Esophagus mucosa (tissue), 1 donor: ENCODE results near the gene PLCH1. TPM values are rescaled to one million over a fixed set of nuclear protein-coding genes. Genes with fewer than 3 reads are reported as not detected.
"Not testable (repeated sequence)": the region's sequence is repeated elsewhere in the genome, so short reads cannot be mapped to it uniquely, and the experiment has no call there.

Experiments
- ATAC-seq: fragments of 200-7000 bp; cut with Tn5 transposase; one replicate; pipeline ENCODE4 v1.9.1; 2020
- total RNA-seq: library from RNA; stranded (reverse); gene quantifications from one replicate; pipeline ENCODE4 v1.2.4, GENCODE V29; 2023
- donor health status: DM: yes; HTN: yes; CAD: no.

Gene PLCH1
- total RNA-seq, 1 donor from 2014 or later: 0.40 TPM

DNA sequence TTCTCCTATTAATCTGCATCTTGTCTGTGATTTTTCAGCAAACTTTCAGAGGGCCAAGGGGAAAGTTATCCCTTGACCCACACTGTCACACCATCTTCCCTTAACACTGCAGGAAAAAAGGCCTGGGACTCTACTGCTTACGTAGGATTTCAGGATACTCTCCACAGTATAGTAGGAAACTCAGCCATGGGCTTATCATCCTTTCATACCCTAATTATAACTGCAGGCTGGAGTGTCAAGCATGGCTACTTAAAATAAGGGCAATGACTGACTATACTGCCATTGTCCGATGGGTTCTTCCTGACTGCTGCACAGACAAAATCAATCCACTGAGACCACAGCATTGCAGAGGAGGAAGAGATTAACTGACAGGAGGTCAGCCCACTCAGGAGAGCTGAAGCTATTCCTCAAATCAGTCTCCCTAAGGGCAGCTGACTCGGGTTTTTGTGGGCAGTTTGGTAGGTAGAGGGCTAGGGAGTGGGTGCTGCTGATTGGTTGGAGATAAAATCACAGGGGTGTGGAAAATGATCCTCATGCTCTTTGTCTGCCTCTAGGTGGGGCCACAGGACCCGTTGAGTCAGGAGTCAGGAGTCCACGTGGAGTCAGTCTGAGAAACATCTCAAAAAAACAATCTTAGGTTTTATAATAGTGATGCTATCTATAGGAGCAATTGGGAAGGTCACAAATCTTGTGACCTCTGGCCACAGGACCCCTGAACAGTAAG is 333.2 kb downstream of the PLCH1 start:
- no peak for ATAC-seq

DNA sequence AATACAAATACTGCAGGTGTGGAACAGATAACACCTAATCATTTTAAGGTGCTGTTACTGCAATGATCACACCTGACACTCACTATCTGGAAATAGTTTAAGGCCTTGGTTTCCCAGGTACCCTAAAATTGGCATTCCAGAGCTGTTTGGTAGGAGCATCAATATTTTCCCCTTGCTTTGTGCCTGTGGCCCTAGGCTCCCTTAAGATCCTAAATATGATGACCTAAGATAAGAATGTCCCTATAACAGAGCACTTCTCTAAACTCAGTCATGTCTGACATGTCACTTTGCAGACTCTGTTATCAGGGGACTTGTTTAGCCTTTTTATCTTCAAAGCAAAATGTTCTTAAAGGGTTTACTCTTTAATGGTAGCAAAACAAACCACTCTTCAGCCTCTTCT is 335.5 kb downstream of the PLCH1 start:
- no peak for ATAC-seq

DNA sequence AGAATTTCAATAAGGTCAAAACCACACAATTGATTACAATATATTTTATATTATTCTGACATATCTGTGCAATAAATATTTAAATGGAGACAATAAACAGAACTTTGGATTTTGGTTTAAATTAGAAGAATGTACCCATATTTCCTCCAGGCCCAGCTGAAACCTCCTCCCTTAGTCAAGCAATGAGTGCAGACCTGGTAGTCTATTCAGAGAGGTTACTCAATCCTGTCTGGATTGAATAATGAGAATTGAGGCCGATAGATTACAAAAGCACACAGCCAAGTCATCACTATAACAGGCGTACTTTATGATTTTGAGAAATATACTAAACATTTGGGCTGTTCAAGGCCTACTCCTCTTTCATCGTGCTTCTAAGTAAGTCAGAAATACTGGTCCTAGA is 336.9 kb downstream of the PLCH1 start:
- no peak for ATAC-seq

DNA sequence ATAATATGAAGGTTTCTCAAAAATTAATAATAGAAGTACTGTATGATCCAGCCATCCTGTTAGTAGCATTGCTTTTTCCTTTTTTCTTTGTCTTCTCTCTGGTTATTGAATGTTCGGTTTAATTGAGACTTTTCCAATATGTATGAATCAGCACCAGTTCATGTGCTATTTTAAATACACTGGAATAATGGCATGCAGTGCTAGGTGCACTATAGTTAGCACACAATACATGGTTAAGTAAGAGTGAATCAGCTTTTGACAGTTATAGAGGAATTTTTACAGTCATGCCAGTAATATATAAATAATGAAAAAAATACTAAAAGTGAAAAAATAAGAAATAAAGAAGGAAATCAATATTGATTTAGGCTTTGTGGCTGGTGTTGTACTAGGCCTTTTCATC is 337.5 kb downstream of the PLCH1 start:
- ATAC-seq: no peak

DNA sequence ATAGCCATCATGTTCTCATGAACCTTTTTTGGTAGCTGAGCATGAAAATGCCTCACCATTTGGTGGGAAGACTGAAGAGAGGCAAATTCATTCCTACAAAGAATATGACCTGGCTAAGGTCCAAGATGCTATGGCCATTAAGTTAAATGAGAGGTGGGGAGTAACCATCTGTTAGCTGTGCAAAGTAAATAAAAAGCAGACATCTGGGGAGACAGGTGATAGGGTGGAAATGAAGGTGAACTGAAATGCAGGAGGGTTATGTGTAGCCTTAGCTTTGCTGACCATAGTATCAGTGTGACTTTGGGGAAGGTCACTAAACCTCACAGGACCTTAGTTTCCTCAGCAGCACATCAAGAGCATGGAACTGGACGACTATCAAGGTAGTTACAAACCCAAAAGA is 340.4 kb downstream of the PLCH1 start:
- ATAC-seq: no peak

DNA sequence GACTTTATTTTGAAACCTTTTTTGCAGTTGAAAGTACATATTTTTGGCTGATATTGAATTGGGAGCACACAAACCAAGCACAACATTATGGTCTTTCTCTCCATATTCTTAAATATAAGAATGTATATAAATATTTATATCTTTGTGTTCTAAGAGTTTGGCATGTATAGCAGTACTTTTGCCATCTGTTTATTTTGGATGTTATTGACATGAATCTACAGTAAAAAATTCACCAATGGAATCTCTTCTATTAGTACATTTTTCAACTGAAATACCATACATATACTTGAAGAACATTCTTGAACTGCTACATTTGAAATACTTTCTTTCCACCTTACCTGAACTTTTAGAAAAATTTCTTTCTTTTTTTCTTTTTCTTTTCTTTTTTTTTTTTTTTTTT is 342.2 kb downstream of the PLCH1 start:
- ATAC-seq: no peak

DNA sequence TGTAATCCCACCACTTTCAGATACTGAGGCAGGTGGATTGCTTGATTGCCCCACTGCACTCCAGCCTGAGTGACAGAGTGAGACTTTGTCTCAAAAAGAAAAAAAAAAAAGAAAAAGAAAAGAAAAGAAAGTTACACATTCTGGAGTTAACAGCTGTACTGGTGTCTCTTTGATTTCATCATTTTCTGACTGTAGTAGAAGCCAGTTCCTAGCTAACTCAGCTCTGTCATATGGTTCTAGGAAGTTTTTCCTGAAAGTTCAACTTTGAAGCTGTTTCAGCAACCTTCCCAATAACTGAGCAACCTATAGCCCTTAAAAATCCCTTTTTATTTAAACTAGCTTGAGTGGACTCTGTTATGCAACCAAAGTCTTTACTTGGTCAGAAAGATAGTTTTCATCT is 346.8 kb downstream of the PLCH1 start:
- no peak for ATAC-seq

DNA sequence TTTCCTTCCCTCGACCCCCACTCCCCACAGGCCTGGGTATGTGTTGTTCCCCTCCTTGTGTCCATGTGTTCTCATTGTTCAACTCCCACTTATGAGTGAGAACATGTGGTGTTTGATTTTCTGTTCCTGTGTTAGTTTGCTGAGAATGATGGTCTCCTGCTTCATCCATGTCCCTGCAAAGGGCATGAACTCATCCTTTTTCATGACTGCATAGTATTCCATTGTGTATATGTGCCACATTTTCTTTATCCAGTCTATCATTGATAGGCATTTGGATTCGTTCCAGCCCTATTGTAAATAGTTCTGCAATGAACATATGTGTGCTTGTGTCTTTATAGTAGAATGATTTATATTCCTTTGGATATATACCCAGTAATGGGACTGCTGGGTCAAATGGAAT is 350.0 kb downstream of the PLCH1 start:
- not testable (repeated sequence) for ATAC-seq

DNA sequence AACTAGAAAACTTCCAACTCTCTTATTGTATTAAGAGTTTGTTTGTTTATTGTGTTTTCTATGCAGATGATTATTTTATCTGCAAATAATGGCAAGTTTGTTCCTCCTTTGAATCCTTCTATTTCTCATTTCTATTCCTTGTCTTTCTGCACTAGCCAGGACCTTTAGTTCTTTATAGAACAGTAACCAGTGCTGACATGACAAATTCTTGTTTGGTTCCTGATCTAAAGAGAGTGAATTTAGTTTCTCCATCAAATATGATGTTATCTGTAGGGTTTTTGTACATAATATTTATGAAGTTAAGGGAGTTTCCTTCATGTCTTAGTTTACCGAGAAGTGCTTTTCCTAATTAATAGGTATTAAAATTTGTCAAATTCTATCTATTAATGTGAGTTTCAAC is 350.6 kb downstream of the PLCH1 start:
- no peak for ATAC-seq

DNA sequence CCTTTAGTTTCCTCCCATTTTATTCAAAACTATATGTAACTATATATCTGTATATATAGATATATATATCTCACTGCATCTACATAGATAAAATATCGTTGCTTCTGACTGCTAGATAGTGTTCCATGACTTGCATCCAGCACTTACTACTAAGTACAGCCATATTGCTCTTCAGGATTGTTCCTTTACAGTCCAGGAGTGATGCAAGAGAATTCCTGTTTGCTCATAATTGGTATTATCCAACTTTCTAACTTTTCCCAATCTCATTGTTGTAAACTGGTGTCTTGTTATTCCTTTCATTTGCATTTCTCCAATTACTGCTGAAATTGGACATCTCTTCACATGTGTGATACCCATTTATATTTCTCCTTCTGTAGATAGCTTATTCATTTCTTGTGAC is 351.6 kb downstream of the PLCH1 start:
- no peak for ATAC-seq

DNA sequence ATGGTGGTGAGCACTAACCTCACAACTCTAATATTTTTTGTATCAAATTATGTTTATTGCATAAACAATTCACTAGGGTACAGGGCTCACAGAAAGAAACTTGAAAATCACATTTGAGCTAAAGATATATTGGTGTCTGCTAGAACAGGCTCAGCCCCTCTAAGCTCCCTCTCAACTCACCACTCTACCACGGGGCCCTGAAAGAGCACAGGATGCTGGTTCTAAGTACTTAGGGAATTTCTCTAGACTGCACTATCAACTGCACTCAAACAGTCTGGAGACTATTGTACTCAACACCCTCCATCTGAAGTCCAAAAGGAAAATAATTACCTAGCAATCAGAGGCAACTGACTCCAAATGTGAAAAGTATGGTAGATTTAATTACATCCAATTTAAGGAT is 352.7 kb downstream of the PLCH1 start:
- ATAC-seq: no peak

DNA sequence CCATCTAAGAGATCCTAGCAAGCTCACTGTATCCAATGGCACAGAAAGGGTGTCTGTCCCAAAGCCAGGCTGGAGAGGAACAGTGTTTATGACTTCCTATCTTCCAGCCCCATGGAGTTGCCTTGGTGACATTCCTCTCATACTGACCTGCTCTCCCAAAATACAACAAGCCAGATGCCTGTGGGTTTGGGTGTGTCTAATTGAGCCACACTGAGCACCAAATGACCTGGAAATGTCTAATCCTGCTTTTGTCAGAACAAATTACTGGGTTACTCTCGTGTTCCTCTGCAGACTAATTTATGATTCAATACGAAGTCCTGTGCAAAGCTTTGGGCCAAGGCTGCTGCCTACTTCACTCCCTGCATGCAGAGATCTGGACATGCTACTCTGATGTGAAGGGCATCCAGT is 353.3 kb downstream of the PLCH1 start:
- peak; percentile 72 for ATAC-seq

DNA sequence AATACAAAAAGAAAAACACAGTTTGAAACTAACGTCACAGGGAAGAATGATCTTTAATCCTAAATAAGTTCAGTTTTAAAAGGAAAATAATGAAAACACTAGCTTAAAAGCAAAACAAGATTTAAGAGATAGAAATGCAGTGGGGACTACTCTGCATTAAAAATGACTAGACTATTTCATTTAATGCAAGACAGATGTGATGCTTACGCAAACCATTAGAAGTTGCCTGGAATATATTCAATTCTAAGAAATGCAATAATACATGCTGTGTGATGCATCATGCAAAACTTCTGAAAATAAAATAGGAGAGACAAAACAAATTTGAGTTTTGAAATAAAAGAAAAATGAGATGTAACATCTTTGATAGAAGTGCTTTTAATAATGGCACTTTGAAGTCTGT is 353.8 kb downstream of the PLCH1 start:
- ATAC-seq: no peak

DNA sequence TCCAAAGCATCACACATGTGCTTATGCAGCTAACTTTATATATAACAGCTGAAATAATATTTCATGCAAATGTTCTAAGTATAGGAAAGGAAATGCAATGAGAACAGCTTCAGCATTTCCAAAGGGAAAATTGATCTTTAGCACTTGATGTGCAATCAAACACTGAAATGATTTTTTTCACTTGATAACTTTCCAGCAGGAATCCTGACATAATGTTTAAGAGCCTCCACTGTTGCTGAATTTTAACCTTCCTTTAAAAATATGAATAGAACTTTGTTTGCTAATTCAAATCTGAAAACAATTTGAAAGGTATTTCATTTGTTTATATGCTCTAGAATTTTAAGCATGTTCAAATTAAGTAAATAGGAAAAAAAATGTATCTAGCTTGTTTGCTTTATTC is 354.5 kb downstream of the PLCH1 start:
- no peak for ATAC-seq

DNA sequence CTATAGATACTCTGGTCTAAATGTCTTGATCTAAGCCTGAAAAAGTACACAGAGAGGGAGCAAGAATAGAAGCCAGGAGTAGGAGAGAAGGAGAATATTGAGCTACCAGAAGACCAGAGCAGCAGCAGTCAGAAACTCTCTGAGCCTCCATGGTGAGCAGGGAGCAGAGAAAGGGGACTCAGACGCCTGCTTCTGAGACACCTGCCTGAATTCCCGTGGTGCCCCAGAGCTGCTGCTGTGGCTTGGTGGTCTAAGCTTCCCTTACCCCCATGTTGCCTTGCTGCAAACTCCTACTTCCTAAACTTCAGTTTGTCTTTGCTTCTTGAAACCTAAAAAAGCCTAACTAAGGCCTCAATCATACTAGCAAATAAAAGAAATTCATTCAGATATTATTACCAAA is 356.5 kb downstream of the PLCH1 start:
- ATAC-seq: no peak

DNA sequence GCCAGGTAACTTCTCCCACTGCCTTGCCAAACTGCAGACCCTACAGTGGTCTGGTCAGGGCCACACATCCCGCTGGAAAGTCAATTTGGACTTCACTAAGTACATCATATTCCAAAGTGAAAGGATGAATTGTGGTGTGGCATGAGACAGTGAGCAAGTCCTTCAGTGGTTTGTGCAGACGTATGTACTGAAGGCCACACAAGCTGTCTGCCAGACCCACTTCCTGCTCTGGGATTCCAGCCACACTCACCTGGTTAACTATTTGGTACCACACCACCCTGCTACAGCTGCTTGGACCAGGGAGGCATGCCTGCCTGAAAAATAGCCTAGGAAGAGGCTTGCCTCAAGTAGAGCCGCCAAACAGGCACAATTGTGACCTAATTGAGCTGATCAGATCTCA is 357.3 kb downstream of the PLCH1 start:
- ATAC-seq: no peak

DNA sequence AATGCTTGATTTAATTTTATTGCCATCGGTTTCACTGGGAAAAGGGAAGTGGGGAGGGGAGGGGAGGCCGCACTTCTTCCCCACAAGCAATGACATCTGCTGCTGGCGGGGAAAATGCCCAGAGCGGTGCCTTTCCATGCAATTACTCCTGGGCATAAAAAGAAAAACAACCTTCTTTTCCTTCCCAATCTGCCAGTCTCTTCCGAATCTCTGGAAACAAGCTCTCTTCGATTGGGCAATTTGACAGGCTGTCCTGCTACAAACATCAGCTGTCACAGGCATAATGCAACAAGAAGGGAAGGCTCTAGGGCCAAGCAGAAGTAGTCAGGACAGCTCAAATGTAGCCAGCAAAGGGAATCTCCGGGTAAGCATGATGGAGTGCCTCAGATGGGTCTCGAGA is 358.0 kb downstream of the PLCH1 start:
- no peak for ATAC-seq

DNA sequence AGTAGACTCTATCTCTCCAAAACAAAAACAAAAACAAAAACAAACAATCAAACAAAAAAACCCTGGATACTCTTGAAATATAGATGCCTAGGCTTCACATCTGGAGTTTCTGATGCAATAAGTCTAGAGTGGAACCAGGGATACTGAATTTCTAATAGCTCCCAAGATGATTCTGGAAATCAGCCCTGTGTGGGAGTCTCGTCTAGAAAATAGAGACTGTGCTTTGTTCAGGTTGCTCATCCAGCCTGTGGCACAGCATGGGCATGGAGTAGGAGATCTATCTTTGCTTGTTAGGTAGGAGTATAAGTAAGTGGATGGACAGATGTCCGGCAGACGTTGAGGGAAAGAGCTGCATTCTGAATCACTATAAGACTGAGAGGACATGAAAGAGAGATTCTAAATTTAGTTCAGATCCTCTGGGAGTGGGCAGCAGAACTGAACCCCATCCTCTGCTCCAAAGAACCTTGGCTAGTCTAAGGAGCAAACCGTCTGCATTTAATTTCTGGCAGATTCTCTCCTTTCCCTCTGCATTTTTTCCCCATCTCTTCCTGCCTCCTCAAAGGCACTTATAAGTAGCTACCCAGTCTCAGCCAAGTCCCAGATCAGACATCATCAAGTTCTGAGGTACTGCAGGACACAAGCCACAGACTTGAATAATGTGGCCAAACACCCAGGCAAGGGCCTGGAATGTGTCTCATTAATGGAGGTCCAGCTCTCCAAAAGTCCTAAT is 358.8 kb downstream of the PLCH1 start:
- ATAC-seq: no peak

DNA sequence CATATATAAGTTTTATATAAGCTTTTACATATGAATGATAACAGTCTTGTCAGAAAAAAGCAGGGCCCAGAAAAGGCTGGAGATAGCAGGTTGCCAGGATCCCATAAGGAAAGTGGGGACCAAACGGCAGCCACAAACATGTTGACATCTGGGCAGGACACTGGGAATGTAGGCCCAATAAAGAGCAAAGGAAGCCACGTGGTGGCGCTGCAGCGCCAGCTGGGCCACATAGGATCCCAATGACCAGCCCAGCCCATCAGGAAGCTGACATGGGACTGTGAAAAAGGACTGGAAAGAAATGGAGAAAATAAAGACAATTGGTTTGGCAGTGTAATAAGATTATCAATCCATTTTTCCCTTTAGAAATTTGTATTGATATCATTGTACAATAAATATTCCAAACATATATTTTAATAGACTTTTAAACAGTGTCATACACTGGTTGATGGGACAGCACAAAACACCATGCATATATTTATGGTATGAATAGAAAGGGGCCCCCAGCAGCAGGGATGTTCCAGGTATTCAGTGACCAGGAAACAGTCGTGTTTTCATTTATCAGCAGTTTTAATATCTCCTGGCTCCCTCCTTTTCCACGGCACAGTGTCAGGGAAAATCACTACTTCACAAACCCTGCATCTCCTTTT is 362.4 kb downstream of the PLCH1 start:
- ATAC-seq: peak; percentile 79

DNA sequence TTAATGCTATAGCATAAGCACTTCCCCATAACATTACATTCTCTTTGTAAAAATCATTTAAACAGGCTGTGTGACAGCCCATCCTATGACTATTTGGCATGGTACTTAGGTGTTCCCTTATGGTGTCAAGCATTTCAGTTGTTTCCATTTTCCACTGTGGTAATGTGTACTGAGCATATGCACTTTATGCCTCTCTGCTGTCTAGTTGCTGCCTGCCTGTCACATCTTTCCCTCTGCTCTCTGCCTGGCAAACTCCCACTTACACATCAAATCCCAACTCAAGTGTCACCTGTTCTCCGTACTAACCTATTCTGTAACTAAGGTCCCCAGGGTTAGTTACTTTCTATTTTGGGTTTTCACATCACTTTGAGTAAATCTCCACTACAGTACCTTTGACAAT is 367.0 kb downstream of the PLCH1 start:
- no peak for ATAC-seq

DNA sequence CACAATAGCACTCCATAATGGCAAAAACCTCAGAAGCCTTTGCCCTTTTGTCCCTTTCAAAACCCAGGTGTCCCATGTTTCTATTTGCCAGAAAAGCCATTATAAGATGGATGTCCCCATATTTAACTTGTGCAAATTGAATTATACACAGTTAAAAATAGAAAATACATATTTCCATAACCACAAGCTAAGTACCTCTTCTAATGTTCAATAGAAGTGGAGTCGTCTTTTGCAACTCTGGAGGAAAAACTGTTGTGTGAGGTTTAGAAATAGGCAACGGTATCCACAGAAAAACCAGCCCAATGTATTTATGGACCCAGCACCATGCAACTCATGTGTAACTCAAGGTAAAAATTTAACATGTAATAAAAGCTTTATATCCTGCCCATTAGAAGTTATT is 367.8 kb downstream of the PLCH1 start:
- no peak for ATAC-seq

DNA sequence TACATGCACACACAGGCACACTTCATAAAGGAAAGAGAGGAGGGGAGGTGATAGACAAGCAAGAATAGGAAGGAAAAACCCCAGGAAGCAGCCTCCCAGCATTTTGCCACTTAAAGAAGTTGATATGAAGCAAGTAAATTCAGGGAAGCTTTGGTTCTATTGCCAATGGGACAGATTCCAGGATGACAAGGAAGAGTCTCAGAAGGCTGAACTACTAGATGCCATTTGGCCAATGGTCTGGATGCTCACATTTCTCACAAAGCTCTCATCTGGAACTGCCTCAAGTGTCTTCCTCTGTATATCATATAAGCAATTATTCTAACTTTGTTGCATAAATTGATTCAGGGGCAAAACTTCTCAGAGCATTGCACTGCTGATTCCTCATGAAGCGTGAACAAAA is 372.6 kb downstream of the PLCH1 start:
- no peak for ATAC-seq

DNA sequence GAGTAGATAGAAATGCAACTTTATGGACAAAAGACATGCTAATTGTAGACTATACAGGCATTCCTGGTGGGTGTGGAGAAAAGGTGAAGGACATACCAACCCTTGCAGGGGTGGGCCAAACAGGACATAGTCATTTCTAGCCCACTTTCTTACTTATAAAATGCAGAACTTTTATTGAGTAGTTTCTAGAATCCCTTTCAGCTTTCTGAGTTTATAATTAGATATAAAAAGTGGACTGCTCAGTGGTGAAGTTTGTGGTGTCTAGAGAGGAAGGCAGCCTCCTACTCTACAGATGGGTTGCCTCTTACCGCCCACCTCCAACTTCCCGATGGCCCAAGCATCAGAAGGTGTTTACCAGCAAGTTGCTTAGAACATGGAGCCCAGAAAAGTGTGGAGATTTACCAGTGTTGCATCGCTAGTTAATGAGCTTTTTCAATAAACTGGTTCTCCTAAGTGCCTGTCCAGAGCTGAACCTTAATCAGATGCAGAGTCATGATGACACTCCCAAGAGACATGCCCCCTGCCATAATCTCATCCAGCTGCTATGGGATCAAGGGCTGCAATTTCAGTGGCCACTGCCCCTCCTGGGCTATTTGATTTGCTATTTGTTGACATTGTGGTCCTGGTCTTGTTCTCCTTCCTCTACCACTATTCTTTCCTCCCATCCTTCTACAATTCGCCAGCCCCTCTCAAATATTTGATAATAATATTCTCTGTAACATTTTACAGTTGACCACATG is 373.9 kb downstream of the PLCH1 start:
- ATAC-seq: no peak
